SK-N-MC (cell line): ENCODE data around the gene SLC2A9.

Experiments used
- EZH2 ChIP-seq: fragments of 200-600 bp; sonication (generic); IDR thresholded peaks from one replicate; pipeline ENCODE4 v1.6.1; 2017; ENCODE audit warnings: antibody characterized with exemption
- POLR2AphosphoS5 ChIP-seq: IDR thresholded peaks from 2 replicates; pipeline ENCODE4 v1.6.1; 2012; ENCODE audit warnings: mild to moderate bottlenecking, low read depth, low read length, borderline replicate concordance

GRCh38 chr4:10034136-10034535 lies 12.8 kb upstream of the SLC2A9 start:
- TF ChIP-seq POLR2AphosphoS5 (no peak), EZH2 (no peak)
